Liver (tissue), 9 donors: ENCODE data around the gene ZGPAT. TPM values are rescaled to one million over a fixed set of nuclear protein-coding genes. Genes with fewer than 3 reads are reported as not detected.

Source experiments
- DNase-seq: peaks from one replicate; pipeline ENCODE4 v3.0.0-alpha.2; 2017; ENCODE audit warnings: low spot score
- H3K27ac ChIP-seq, 2 donors: one replicate each; pipeline ENCODE4 v1.7.0; 2013; ENCODE audit warnings: inconsistent platforms in 2 of 2, low read length in 2 of 2, control low read depth in 1 of 2, low read depth in 1 of 2, mild to moderate bottlenecking in 1 of 2
- H3K27me3 ChIP-seq, 4 donors: one replicate each; pipeline versions ENCODE4 v1.6.1 to v1.7.0; 2013; ENCODE audit warnings: low read length in 3 of 4, inconsistent platforms in 1 of 4, mild to moderate bottlenecking in 1 of 4, moderate library complexity in 1 of 4; ENCODE audit not compliant: control insufficient read depth in 4 of 4, insufficient read depth in 4 of 4
- H3K36me3 ChIP-seq, 4 donors: one replicate each; pipeline versions ENCODE4 v1.6.1 to v1.7.0; 2013; ENCODE audit warnings: low read length in 3 of 4, mild to moderate bottlenecking in 3 of 4, low read depth in 1 of 4, moderate library complexity in 1 of 4; ENCODE audit not compliant: control insufficient read depth in 4 of 4, insufficient read depth in 3 of 4
- H3K4me1 ChIP-seq, 4 donors: one replicate each; pipeline versions ENCODE4 v1.6.1 to v1.7.0; 2013; ENCODE audit warnings: low read length in 3 of 4, mild to moderate bottlenecking in 3 of 4, moderate library complexity in 1 of 4; ENCODE audit not compliant: control insufficient read depth in 4 of 4, insufficient read depth in 4 of 4
- H3K4me3 ChIP-seq, 3 donors: one replicate each; pipeline versions ENCODE4 v1.6.1 to v1.7.0; 2013; ENCODE audit warnings: low read length in 3 of 3, control low read depth in 1 of 3, low read depth in 1 of 3, mild to moderate bottlenecking in 1 of 3
- H3K9ac ChIP-seq, 2 donors: one replicate each; pipeline ENCODE4 v1.7.0; 2013; ENCODE audit warnings: low read length in 2 of 2, mild to moderate bottlenecking in 2 of 2, moderate library complexity in 2 of 2, control low read depth in 1 of 2, low read depth in 1 of 2
- H3K9me3 ChIP-seq, 4 donors: one replicate each; pipeline versions ENCODE4 v1.6.1 to v1.7.0; 2013; ENCODE audit warnings: low read length in 3 of 4; ENCODE audit not compliant: control insufficient read depth in 4 of 4
- CTCF ChIP-seq: fragments of 150-350 bp; IDR thresholded peaks from 2 replicates; pipeline ENCODE4 v1.5.1; 2017; ENCODE audit warnings: improper control_type of control experiment, low read depth, low read length; ENCODE audit not compliant: missing input control
- EGR1 ChIP-seq, 2 donors: IDR thresholded peaks; 2 replicates each; pipeline ENCODE4 v1.6.1; 2016 to 2018; ENCODE audit warnings: antibody characterized with exemption in 2 of 2, low read depth in 2 of 2
- FOXA1 ChIP-seq: IDR thresholded peaks from 2 replicates; pipeline ENCODE4 v1.6.1; 2016; ENCODE audit warnings: antibody characterized with exemption
- FOXA2 ChIP-seq: IDR thresholded peaks from 2 replicates; pipeline ENCODE4 v1.6.1; 2016; ENCODE audit warnings: antibody characterized with exemption
- GABPA ChIP-seq, 2 donors: IDR thresholded peaks in 1 of 2; conservative IDR thresholded peaks in 1 of 2; 2 replicates each; pipeline ENCODE4 v1.6.1; 2016; ENCODE audit warnings: antibody characterized with exemption in 2 of 2, mild to moderate bottlenecking in 1 of 2, moderate library complexity in 1 of 2
- HNF4A ChIP-seq, 2 donors: conservative IDR thresholded peaks; 2 replicates each; pipeline ENCODE4 v1.6.1; 2016; ENCODE audit warnings: antibody characterized with exemption in 2 of 2, mild to moderate bottlenecking in 2 of 2
- HNF4G ChIP-seq: IDR thresholded peaks from 2 replicates; pipeline ENCODE4 v1.6.1; 2016; ENCODE audit warnings: antibody characterized with exemption
- JUND ChIP-seq, 2 donors: IDR thresholded peaks; 2 replicates each; pipeline ENCODE4 v1.6.1; 2016; ENCODE audit warnings: antibody characterized with exemption in 2 of 2
- RAD21 ChIP-seq, 2 donors: IDR thresholded peaks; 2 replicates each; pipeline ENCODE4 v1.6.1; 2016; ENCODE audit warnings: antibody characterized with exemption in 2 of 2, mild to moderate bottlenecking in 2 of 2
- REST ChIP-seq: IDR thresholded peaks from 2 replicates; pipeline ENCODE4 v1.6.1; 2016; ENCODE audit warnings: antibody characterized with exemption, mild to moderate bottlenecking
- RXRA ChIP-seq, 2 donors: IDR thresholded peaks; 2 replicates each; pipeline ENCODE4 v1.6.1; 2017 to 2018; ENCODE audit warnings: antibody characterized with exemption in 2 of 2, mild to moderate bottlenecking in 1 of 2
- SP1 ChIP-seq: IDR thresholded peaks from 2 replicates; pipeline ENCODE4 v1.6.1; 2018; ENCODE audit warnings: antibody characterized with exemption, mild to moderate bottlenecking
- TAF1 ChIP-seq: conservative IDR thresholded peaks from 2 replicates; pipeline ENCODE4 v1.6.1; 2016; ENCODE audit warnings: antibody characterized with exemption, mild to moderate bottlenecking
- YY1 ChIP-seq: IDR thresholded peaks from 2 replicates; pipeline ENCODE4 v1.6.1; 2016; ENCODE audit warnings: antibody characterized with exemption, mild to moderate bottlenecking
- WGBS: extraction: QIAGEN DNeasy Blood & Tissue Kit; methylation state at CpG from one replicate; pipeline ENCODE4 v1.1.7; 2013; 5-methylcytosine and 5-hydroxymethylcytosine counted together
- polyA plus RNA-seq, 2 donors: library from polyadenylated mRNA; stranded (reverse) in 1 of 2; unstranded in 1 of 2; fragments of 200-250 nt in 1 of 2; fragments of >200 nt in 1 of 2; fragmentation: Nextera tagmentation in 1 of 2; extraction: Ambion mirVana in 1 of 2; gene quantifications; one replicate each; pipeline versions ENCODE4 v1.2.1 to v1.2.3, GENCODE V29; 2013 to 2015
- total RNA-seq, 2 donors: library from RNA; depleted of rRNA; stranded (reverse); fragments of >200 nt; gene quantifications; one replicate each; pipeline ENCODE4 v1.2.3, GENCODE V29; 2014
- TF ChIP-seq, protein P1 (sequence below): IDR thresholded peaks from 2 replicates; pipeline ENCODE4 v1.6.1; 2016; ENCODE audit warnings: antibody characterized with exemption
- TF ChIP-seq, protein P2 (sequence below): IDR thresholded peaks from 2 replicates; pipeline ENCODE4 v1.6.1; 2016; ENCODE audit warnings: antibody characterized with exemption
- TF ChIP-seq, protein P3 (sequence below): IDR thresholded peaks from 2 replicates; pipeline ENCODE4 v1.6.1; 2016; ENCODE audit warnings: antibody characterized with exemption
- donor health status: healthy.
- donor health status: healthy.
- donor health status: healthy.
- donor health status: healthy.
- donor health status: healthy.

Gene ZGPAT
- total and polyA plus RNA-seq, 4 donors: 10.3 to 90.5 (median 20.5) TPM

GRCh38 chr20:63673951-63674350 lies 33.9 kb upstream of the ZGPAT start:
- H3K27me3 ChIP-seq: no peaks in the 10 kb centered on the region
- H3K9ac ChIP-seq: no peak overlapping the region
- peaks cover 0 to 35% (median 10%) of the 10 kb centered on the region in 4 donors for H3K36me3 ChIP-seq
- H3K9me3 ChIP-seq: no peaks in the 10 kb centered on the region
- H3K4me3 ChIP-seq: no peak overlapping the region
- no peak overlapping the region for H3K27ac ChIP-seq
- 97% methylated on average over 14 of the region's 14 CpGs for WGBS
- no peaks in the 10 kb centered on the region for H3K4me1 ChIP-seq
- TF ChIP-seq RAD21 (IDR thresholded peaks at IDR 0.05) (no peak), YY1 (no peak)
- no peak for DNase-seq

DNA sequence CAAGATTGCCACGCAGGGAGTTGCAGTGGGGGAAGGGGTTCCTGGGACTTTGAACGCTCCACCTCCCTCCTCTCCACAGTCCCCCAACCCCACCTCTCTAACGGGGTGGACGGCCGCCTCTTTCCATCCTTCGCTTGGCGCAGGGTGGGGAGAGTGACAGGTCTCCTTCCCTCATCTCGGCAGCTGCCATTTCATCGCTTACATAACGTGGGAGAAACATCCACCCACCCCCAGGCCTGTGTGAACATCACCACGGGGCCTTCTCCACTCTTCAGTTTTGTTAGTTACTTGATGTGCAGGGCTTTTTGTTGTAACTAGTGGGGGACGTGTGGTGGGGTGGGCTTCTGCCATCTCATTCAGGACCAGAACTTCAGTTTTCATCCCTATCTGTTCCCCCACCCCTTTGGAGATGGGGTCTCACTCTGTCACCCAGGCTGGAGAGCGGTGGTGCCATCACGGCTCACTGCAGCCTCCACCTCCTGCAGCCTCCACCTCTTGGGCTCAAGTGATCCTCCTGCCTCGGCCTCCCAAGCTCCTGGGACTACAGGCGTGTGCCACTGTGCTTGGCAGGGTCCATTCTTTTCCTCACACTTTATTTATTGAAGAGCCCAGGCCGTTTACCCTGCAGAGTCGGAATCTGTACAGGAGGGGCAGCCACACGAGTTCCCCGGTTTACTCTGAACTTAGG lies 32.0 kb upstream of the ZGPAT start:
- Histone ChIP-seq H3K36me3 (peaks cover 0 to 37% (median 10%) of the 10 kb centered on the region in 4 donors), H3K9me3 (no peaks in the 10 kb centered on the region), H3K27me3 (no peaks in the 10 kb centered on the region), H3K27ac (no peak overlapping the region), H3K9ac (no peak overlapping the region), H3K4me1 (no peaks in the 10 kb centered on the region), H3K4me3 (no peak overlapping the region)
- TF ChIP-seq RAD21 (IDR thresholded peaks at IDR 0.05) (no peak), REST (no peak), RXRA (IDR thresholded peaks at IDR 0.05) (no peak), FOXA2 (no peak)
- TF ChIP-seq, protein P1, sequence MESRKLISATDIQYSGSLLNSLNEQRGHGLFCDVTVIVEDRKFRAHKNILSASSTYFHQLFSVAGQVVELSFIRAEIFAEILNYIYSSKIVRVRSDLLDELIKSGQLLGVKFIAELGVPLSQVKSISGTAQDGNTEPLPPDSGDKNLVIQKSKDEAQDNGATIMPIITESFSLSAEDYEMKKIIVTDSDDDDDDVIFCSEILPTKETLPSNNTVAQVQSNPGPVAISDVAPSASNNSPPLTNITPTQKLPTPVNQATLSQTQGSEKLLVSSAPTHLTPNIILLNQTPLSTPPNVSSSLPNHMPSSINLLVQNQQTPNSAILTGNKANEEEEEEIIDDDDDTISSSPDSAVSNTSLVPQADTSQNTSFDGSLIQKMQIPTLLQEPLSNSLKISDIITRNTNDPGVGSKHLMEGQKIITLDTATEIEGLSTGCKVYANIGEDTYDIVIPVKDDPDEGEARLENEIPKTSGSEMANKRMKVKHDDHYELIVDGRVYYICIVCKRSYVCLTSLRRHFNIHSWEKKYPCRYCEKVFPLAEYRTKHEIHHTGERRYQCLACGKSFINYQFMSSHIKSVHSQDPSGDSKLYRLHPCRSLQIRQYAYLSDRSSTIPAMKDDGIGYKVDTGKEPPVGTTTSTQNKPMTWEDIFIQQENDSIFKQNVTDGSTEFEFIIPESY: no peak
- WGBS: 96% methylated on average over 20 of the region's 20 CpGs
- DNase-seq: no peak

- no peak overlapping the region for H3K9ac ChIP-seq
- no peaks in the 10 kb centered on the region for H3K27me3 ChIP-seq
- no peaks in the 10 kb centered on the region for H3K9me3 ChIP-seq
- H3K36me3 ChIP-seq: peaks cover 0 to 34% (median 10%) of the 10 kb centered on the region in 4 donors
- no peak for DNase-seq
- no peaks in the 10 kb centered on the region for H3K4me1 ChIP-seq
- WGBS: 91% methylated on average over 13 of the region's 13 CpGs
- no peak overlapping the region for H3K27ac ChIP-seq
- H3K4me3 ChIP-seq: no peak overlapping the region
- TF ChIP-seq CTCF: no peak
- no peak for TF ChIP-seq FOXA1
- TF ChIP-seq FOXA2: no peak
- no peak for TF ChIP-seq TAF1
- no peak for TF ChIP-seq GABPA (IDR thresholded peaks at IDR 0.05 in 1 of 2, conservative IDR thresholded peaks at IDR 0.05 in 1 of 2)
- no peak for TF ChIP-seq JUND (IDR thresholded peaks at IDR 0.05)
- TF ChIP-seq, protein P2, sequence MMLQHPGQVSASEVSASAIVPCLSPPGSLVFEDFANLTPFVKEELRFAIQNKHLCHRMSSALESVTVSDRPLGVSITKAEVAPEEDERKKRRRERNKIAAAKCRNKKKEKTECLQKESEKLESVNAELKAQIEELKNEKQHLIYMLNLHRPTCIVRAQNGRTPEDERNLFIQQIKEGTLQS: no peak
- TF ChIP-seq HNF4A (conservative IDR thresholded peaks at IDR 0.05): no peak
- no peak for TF ChIP-seq SP1
- no peak for TF ChIP-seq EGR1 (IDR thresholded peaks at IDR 0.05; ENCODE audit: low read depth in 2 of 2)
- TF ChIP-seq RXRA (IDR thresholded peaks at IDR 0.05): no peak
- TF ChIP-seq, protein P1: no peak
- no peak for TF ChIP-seq RAD21 (IDR thresholded peaks at IDR 0.05)
- no peak for TF ChIP-seq HNF4G
- TF ChIP-seq YY1: no peak
- TF ChIP-seq, protein P3, sequence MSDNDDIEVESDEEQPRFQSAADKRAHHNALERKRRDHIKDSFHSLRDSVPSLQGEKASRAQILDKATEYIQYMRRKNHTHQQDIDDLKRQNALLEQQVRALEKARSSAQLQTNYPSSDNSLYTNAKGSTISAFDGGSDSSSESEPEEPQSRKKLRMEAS: no peak
Observed at GRCh38 chr20:63678071-63678470, 29.8 kb upstream of the ZGPAT start.
